ENCODE results near the gene LITAF.

Gene LITAF

DNA sequence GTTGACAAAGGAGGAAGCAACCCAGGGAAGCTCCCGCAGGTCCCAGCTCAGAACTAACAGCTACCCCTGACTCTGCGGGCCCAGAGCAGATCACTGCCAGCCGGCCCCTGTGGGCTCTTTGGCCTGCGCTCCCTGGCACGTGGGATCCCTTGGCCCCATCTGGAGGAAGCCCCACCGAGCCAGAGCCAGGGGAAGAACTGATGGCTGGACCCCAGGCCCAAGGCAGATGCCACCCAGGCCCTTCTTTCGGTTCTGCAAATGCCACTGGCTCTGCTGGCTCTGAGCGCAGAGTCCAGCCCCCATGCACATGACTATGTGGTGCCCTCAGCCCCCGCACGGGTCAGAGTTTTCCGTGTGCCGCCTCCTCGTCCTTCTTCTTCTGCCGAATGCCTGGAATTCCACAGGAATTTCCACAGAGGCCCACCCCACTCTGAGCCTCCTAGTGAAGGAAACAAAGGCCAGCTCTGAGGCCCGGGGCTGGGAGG lies 45.8 kb upstream of the LITAF start:
- DNase-seq (ENCODE audit: insufficient read length, low spot score) (no peak), FAIRE-seq (no peak)
- TF ChIP-seq, protein P1, sequence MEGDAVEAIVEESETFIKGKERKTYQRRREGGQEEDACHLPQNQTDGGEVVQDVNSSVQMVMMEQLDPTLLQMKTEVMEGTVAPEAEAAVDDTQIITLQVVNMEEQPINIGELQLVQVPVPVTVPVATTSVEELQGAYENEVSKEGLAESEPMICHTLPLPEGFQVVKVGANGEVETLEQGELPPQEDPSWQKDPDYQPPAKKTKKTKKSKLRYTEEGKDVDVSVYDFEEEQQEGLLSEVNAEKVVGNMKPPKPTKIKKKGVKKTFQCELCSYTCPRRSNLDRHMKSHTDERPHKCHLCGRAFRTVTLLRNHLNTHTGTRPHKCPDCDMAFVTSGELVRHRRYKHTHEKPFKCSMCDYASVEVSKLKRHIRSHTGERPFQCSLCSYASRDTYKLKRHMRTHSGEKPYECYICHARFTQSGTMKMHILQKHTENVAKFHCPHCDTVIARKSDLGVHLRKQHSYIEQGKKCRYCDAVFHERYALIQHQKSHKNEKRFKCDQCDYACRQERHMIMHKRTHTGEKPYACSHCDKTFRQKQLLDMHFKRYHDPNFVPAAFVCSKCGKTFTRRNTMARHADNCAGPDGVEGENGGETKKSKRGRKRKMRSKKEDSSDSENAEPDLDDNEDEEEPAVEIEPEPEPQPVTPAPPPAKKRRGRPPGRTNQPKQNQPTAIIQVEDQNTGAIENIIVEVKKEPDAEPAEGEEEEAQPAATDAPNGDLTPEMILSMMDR (IDR thresholded peaks at IDR 0.05; ENCODE audit: insufficient read depth, missing control alignments), result no peak

GRCh38 chr16:11631214-11631613 lies 44.5 kb upstream of the LITAF start:
- TF ChIP-seq, protein P1 (IDR thresholded peaks at IDR 0.05; ENCODE audit: insufficient read depth, missing control alignments), result no peak
- DNase-seq (ENCODE audit: insufficient read length, low spot score) (no peak), FAIRE-seq (no peak)

- TF ChIP-seq, protein P1 (IDR thresholded peaks at IDR 0.05; ENCODE audit: insufficient read depth, missing control alignments), result no peak
- FAIRE-seq, result no peak
Measured at GRCh38 chr16:11630768-11631056, 44.0 kb upstream of the LITAF start.

GRCh38 chr16:11630046-11630767 lies 43.5 kb upstream of the LITAF start:
- FAIRE-seq, result no peak
- TF ChIP-seq, protein P1 (IDR thresholded peaks at IDR 0.05; ENCODE audit: insufficient read depth, missing control alignments), result no peak
- DNase-seq (ENCODE audit: insufficient read length, low spot score), result no peak

More at GRCh38 chr16:11630768-11631056, 44.0 kb upstream of the LITAF start:
- no peak for DNase-seq (ENCODE audit: insufficient read length, low spot score)

GRCh38 chr16:11629071-11630030 lies 42.6 kb upstream of the LITAF start:
- TF ChIP-seq, protein P1 (IDR thresholded peaks at IDR 0.05; ENCODE audit: insufficient read depth, missing control alignments), result no peak
- no peak for FAIRE-seq
- no peak for DNase-seq (ENCODE audit: insufficient read length, low spot score)

DNA sequence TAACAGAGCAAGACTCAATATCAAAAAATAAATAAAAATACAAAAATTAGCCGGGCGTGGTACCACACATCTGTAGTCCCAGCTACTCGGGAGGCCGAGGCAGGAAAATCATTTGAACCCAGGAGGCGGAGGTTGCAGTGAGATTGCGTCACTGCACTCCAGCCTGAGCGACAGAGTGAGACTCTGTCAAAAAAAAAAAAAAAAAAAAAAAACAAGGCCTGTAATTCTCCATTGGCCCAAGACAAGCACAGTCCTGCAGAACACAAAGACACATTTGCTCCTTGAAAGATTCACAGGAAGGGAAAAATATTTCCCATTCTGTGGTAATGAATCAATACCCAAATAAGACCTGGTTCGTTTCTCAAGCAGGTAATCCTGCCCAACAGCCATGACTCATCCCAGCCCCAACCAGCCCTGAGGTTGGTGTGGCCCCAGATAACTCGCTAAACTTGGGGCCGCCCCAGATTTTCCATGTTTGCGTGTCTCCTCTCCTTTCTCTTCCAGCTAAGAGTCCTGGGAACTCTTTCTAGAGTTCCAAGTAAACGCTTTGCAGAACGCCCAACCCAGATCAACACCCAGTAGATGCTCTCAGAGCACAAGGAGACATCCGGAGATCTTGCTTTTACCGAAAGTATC lies 41.2 kb upstream of the LITAF start:
- FAIRE-seq (no peak), DNase-seq (ENCODE audit: insufficient read length, low spot score) (no peak)
- TF ChIP-seq, protein P1 (IDR thresholded peaks at IDR 0.05; ENCODE audit: insufficient read depth, missing control alignments), result no peak
